ACC112 (cell line): Measurements from ENCODE around the gene ATP13A4.
"Not testable (repeated sequence)": the region's sequence is repeated elsewhere in the genome, so short reads cannot be mapped to it uniquely, and the experiment has no call there.

ENCODE experiments used
- H2AFZ ChIP-seq: fragments of 200-600 bp; sonication (generic); one replicate; pipeline ENCODE4 v1.6.0; 2017; ENCODE audit warnings: antibody characterized with exemption, low read length; ENCODE audit not compliant: unreplicated experiment
- H3K27ac ChIP-seq: fragments of 200-600 bp; sonication (generic); 2 replicates; pipeline ENCODE4 v1.5.1; 2014; ENCODE audit warnings: low read depth, mild to moderate bottlenecking, antibody characterized with exemption, low read length, moderate library complexity
- H3K27me3 ChIP-seq: fragments of 200-600 bp; sonication (generic); 2 replicates; pipeline ENCODE4 v1.6.1; 2014; ENCODE audit warnings: mild to moderate bottlenecking, antibody characterized with exemption, low read length, moderate library complexity, mixed read lengths; ENCODE audit not compliant: insufficient read depth
- H3K36me3 ChIP-seq: fragments of 200-600 bp; sonication (generic); 2 replicates; pipeline ENCODE4 v1.6.1; 2016; ENCODE audit warnings: mild to moderate bottlenecking, antibody characterized with exemption, low read length, moderate library complexity, mixed read lengths; ENCODE audit not compliant: insufficient read depth
- H3K4me1 ChIP-seq: fragments of 200-600 bp; sonication (generic); one replicate; pipeline ENCODE4 v1.6.1; 2016; ENCODE audit warnings: low read length, mixed read lengths; ENCODE audit not compliant: insufficient read depth, unreplicated experiment, control insufficient read depth
- H3K4me3 ChIP-seq: fragments of 200-600 bp; sonication (generic); 2 replicates; pipeline ENCODE4 v1.5.1; 2014; ENCODE audit warnings: mild to moderate bottlenecking, low read depth, low read length
- H3K79me2 ChIP-seq: fragments of 200-600 bp; sonication (generic); one replicate; pipeline ENCODE4 v1.6.0; 2016; ENCODE audit warnings: low read length; ENCODE audit not compliant: control insufficient read depth, unreplicated experiment, insufficient read depth

The ATP13A4 gene

GRCh38 chr3:193556841-193557240 is 2.1 kb upstream of the ATP13A4 start:
- Histone ChIP-seq H3K4me1 (no peaks in the 10 kb centered on the region), H3K79me2 (no peaks in the 10 kb centered on the region), H3K4me3 (no peak overlapping the region), H3K27me3 (peaks cover 30% of the 10 kb centered on the region), H3K27ac (no peak overlapping the region), H3K36me3 (no peaks in the 10 kb centered on the region), H2AFZ (no peak overlapping the region)

GRCh38 chr3:193553586-193553985 is 1.1 kb downstream of the ATP13A4 start:
- Histone ChIP-seq H3K36me3 (no peaks in the 10 kb centered on the region), H3K4me3 (no peak overlapping the region), H2AFZ (no peak overlapping the region), H3K4me1 (no peaks in the 10 kb centered on the region), H3K27me3 (peaks cover 30% of the 10 kb centered on the region), H3K79me2 (no peaks in the 10 kb centered on the region), H3K27ac (no peak overlapping the region)

DNA sequence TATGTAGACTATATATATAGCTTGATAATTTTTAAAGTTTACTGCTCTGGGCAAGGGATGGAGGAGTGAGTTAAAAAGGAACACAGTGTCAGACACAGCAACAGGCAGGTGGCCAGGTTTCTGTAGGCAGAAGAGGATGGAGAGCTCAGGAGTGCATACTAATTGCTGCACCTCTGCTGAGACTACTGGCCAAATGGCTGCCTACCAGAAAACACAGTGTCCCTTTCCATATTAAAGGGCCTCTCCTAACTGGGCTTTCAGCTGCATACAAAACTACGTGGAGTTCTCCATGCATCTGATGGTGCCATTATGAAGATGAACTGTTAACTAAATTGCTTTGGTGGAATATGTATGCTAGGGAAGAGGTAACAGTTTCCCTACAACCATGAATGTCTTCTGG is 1.8 kb downstream of the ATP13A4 start:
- Histone ChIP-seq H3K4me1 (no peaks in the 10 kb centered on the region), H3K4me3 (no peak overlapping the region), H3K27ac (no peak overlapping the region), H3K79me2 (no peaks in the 10 kb centered on the region), H3K36me3 (no peaks in the 10 kb centered on the region), H2AFZ (no peak overlapping the region), H3K27me3 (peaks cover 30% of the 10 kb centered on the region)

DNA sequence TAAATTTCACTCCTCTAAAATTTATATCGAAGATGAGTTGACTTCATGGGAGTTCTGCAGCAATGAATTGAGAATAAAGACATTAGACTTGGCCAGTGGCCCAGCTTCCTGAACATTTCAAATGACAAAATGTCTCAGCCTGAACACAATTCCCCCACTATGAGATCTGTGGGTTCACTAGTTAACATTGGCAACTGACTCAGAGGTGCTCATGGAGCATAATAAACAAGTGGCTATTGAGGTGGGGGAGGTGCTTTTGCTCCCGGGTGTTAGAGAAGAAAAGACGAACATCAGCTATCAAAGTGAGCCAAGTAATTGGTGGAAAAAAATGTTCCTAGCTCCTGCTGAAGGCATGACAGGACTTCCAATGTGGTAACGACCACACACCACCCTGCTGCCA is 6.3 kb downstream of the ATP13A4 start:
- H3K79me2 ChIP-seq: no peaks in the 10 kb centered on the region
- no peak overlapping the region for H3K4me3 ChIP-seq
- no peak overlapping the region for H3K27ac ChIP-seq
- H2AFZ ChIP-seq: no peak overlapping the region
- no peaks in the 10 kb centered on the region for H3K4me1 ChIP-seq
- peaks cover 5% of the 10 kb centered on the region; the same call in 1 of the 2 replicates for H3K27me3 ChIP-seq
- no peaks in the 10 kb centered on the region for H3K36me3 ChIP-seq

DNA sequence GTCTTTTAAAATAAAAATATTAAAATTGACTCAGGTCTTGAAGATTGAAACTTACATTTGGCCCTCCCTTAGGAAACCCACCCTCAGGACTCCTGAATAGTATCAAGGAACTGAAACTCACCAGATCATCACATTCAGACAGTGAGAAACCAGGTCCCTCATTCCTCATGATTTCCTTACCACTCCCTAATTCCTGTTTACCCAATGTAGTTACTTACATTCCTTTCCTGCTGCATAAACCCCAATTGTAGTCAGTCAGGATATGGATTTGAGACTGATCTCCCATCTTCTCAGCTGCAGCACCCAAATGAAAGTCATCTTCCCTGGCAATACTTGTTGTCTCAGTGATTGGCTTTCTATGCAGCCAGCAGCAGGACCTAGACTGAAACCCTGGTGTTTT is 8.6 kb downstream of the ATP13A4 start:
- no peak overlapping the region for H2AFZ ChIP-seq
- H3K36me3 ChIP-seq: no peaks in the 10 kb centered on the region
- no peaks in the 10 kb centered on the region; the same call in 1 of the 2 replicates for H3K27me3 ChIP-seq
- H3K27ac ChIP-seq: no peak overlapping the region
- H3K79me2 ChIP-seq: no peaks in the 10 kb centered on the region
- no peak overlapping the region for H3K4me3 ChIP-seq
- no peaks in the 10 kb centered on the region for H3K4me1 ChIP-seq

DNA sequence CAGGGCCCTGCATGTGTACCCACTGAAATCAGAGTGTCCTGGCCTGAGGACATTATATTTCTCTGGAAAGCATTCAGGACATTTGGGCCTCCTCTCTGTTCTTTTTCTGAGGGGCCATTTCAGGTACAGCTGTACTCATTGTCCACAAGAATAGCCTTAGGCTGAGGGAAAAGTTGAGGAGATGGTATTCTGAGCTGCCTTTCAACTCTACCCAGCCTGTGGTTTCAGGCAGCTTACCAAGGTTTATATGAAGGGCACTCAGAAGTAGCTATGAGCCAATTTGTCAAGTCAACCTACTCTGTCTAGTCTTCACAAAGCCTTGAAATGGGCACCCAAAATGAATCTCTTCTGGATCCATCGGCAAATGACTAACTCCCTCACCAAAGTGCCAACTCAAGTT is 9.4 kb downstream of the ATP13A4 start:
- H3K4me1 ChIP-seq: no peaks in the 10 kb centered on the region
- no peak overlapping the region for H2AFZ ChIP-seq
- no peak overlapping the region for H3K27ac ChIP-seq
- H3K4me3 ChIP-seq: no peak overlapping the region
- no peaks in the 10 kb centered on the region for H3K36me3 ChIP-seq
- H3K27me3 ChIP-seq: no peaks in the 10 kb centered on the region; the same call in 1 of the 2 replicates
- no peaks in the 10 kb centered on the region for H3K79me2 ChIP-seq

DNA sequence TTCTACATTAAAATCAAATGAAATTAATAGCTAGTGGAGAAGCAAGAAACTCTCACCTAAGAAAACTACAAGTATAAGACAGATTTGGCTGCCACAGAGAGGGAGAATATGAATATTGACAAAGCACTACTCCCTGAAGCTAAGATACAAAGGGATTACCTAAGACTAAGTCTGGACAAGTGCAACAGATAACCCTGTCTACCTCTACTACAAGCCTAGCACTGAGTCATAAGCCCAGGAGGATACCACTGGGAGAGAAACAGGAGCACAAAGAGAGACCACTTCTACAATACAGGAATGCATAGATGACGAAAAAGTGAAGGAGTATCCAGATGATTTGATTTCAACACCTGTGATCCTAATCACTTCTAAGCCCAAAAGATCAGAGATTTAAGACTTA is 10.4 kb downstream of the ATP13A4 start:
- Histone ChIP-seq H3K27ac (no peak overlapping the region), H3K79me2 (no peaks in the 10 kb centered on the region), H3K4me3 (no peak overlapping the region), H3K36me3 (no peaks in the 10 kb centered on the region), H3K4me1 (no peaks in the 10 kb centered on the region), H2AFZ (no peak overlapping the region), H3K27me3 (no peaks in the 10 kb centered on the region)

DNA sequence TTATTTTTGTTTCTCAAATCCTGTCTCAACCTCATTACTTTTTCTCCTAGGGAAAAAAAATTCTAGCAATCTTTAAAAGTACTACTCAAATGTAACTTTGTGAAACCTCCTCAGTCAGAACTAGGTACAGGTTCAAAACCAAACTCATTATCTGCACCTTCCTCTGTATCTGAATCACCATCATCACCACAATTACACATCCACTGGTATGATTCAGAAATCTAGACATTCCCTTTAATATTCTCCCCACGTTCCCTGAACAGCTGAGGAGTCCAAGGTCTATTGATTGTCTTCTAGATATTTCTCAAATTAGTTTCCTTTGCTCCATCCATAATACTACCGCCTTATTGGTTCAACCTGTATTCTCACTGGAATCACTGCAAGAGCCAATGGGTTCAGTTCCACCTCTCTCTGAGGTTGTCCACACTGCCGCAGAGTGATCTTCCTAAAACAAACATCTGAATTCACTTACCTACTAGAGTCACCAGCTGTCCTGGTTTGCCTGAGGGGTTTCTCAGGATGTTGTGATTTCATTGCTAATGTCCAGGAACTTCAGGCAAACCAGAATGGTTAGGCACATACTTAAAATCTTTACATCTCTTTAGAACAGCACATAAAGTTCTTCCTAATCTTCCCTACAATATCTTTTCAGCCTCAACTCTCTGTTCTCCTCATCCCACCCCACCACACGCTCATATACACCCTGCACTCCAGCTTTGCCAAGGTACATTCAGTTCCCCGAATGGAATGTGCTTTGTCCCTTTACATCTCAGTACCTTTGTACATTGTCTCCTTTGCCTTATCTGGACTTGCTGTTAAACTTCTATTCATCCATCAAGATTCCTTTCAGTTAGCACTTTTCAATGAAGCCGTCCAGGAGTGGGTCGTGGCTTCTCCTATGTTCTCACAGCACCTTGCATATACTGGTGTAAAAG is 24.2 kb downstream of the ATP13A4 start:
- H3K4me1 ChIP-seq: no peaks in the 10 kb centered on the region
- no peak overlapping the region for H2AFZ ChIP-seq
- H3K4me3 ChIP-seq: no peak overlapping the region

GRCh38 chr3:193526085-193526484 is 28.6 kb downstream of the ATP13A4 start:
- H3K79me2 ChIP-seq, H3K4me1 ChIP-seq, H3K27ac ChIP-seq, H2AFZ ChIP-seq, H3K4me3 ChIP-seq, H3K27me3 ChIP-seq, H3K36me3 ChIP-seq: not testable (repeated sequence)

More for the DNA sequence above, 24.2 kb downstream of the ATP13A4 start:
- no peak overlapping the region for H3K27ac ChIP-seq
- no peaks in the 10 kb centered on the region for H3K36me3 ChIP-seq
- no peaks in the 10 kb centered on the region for H3K79me2 ChIP-seq
- H3K27me3 ChIP-seq: no peaks in the 10 kb centered on the region

DNA sequence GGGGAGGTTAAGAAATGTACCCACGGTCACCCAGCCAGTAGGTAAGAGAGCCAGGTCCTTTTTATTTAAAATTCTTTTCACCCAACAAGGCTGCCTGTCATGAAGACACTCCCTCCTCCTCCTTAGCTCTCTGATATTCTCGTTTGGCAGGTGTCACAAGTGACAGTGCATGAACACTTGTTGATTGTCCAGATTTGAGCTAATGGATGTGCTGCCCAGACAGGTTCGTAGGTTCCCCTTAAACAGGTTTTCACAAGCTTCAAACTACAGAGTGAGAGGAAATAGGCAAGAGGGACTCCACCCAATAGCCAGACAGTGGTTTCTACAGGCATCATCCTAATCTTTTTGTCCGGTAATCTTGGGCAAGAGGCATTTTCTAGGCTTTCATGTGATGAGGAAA is 32.2 kb downstream of the ATP13A4 start:
- H3K36me3 ChIP-seq: no peaks in the 10 kb centered on the region
- no peaks in the 10 kb centered on the region for H3K27me3 ChIP-seq
- no peaks in the 10 kb centered on the region for H3K79me2 ChIP-seq
- H3K4me1 ChIP-seq: no peaks in the 10 kb centered on the region
- H2AFZ ChIP-seq: no peak overlapping the region
- H3K4me3 ChIP-seq: no peak overlapping the region
- no peak overlapping the region for H3K27ac ChIP-seq

GRCh38 chr3:193520738-193521137 is 34.0 kb downstream of the ATP13A4 start:
- Histone ChIP-seq H3K27me3 (no peaks in the 10 kb centered on the region), H3K27ac (no peak overlapping the region), H3K79me2 (no peaks in the 10 kb centered on the region), H3K4me1 (no peaks in the 10 kb centered on the region), H3K36me3 (no peaks in the 10 kb centered on the region), H3K4me3 (no peak overlapping the region), H2AFZ (no peak overlapping the region)
